ENCODE data around the gene SNCB. TPM values are rescaled to one million over a fixed set of nuclear protein-coding genes. Genes with fewer than 3 reads are reported as not detected.
A peak's percentile ranks its signal among the peaks of the same experiment; 100 is the strongest.

Gene SNCB
- total RNA-seq, 2 donors from 2014 or later, result not detected

DNA sequence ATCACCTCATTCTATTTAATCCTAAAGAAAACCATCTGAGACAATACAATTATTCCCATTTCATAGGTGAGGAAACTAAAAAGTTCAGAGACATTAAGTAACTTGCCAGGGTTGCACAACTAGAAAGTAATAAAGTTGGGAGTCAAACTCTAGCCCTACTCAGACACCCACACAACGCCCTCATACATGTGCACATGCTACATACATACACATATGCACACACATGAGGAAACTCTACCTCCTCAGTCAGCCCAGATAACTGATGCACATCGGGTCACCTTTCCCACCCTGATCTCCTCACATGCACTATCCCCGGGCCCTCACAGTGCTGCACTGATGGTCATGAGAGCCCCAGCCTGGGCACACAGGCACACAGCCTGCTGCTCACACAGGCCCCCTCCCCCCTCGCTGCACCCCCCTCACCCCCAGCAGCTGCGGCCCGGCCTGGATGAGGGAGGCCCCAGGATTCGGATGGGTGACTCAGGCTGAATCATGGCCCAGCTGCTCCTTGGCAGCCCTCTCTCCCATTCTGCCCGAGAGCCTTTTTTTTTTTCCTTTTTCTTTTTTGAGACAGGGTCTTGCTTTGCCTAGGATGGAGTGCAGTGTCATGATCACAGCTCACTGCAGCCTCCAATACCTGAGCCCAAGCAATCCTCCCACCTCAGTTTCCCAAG, 15.4 kb downstream of the SNCB start:
- Histone ChIP-seq H3K4me3 (no peak overlapping the region), H3K36me3 (replicated peaks in 1 of 2; ENCODE audit: insufficient read depth in 1 of 2, low read depth in 2 of 2) (no peaks in the 10 kb centered on the region), H3K27me3 (peaks cover 0 to 12% of the 10 kb centered on the region in 2 donors), H3K9me3 (no peaks in the 10 kb centered on the region), H3K27ac (no peak overlapping the region), H3K4me1 (peaks cover 12% of the 10 kb centered on the region)
- TF ChIP-seq, protein P1, sequence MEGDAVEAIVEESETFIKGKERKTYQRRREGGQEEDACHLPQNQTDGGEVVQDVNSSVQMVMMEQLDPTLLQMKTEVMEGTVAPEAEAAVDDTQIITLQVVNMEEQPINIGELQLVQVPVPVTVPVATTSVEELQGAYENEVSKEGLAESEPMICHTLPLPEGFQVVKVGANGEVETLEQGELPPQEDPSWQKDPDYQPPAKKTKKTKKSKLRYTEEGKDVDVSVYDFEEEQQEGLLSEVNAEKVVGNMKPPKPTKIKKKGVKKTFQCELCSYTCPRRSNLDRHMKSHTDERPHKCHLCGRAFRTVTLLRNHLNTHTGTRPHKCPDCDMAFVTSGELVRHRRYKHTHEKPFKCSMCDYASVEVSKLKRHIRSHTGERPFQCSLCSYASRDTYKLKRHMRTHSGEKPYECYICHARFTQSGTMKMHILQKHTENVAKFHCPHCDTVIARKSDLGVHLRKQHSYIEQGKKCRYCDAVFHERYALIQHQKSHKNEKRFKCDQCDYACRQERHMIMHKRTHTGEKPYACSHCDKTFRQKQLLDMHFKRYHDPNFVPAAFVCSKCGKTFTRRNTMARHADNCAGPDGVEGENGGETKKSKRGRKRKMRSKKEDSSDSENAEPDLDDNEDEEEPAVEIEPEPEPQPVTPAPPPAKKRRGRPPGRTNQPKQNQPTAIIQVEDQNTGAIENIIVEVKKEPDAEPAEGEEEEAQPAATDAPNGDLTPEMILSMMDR (IDR thresholded peaks at IDR 0.05), result no peak
- no peak for TF ChIP-seq POLR2A (IDR thresholded peaks at IDR 0.05)
- WGBS, 2 donors, result 51 to 66% methylated on average over 8 of the region's 8 CpGs
- intact Hi-C loops (cut with DNase I), result no loop called here
- no peak for ATAC-seq
- no peak for DNase-seq

DNA sequence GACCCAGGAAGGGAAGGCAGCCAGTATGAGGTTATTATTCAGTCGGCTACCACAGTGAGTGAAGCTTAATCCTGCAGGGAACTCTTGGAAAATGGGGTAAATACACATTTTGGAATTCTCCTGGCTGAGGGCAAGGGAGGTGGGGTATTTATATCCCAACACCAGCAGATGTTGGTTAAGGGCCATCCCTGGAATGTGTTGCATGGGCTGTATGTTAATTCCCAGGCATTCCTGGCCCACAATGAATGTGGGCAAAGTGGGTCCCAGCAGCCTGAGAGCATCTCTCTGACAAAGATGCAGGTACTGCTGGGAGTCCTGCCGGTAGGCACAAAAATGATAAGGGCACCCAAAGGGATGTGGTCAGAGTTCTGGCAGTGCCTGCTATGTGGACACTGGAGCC, 17.5 kb downstream of the SNCB start:
- no peaks in the 10 kb centered on the region for H3K4me1 ChIP-seq
- H3K4me3 ChIP-seq, result no peak overlapping the region
- intact Hi-C loops (cut with DNase I), result no loop called here
- DNase-seq (no peak), ATAC-seq (no peak)
- no peaks in the 10 kb centered on the region for H3K27me3 ChIP-seq
- H3K9me3 ChIP-seq, result no peaks in the 10 kb centered on the region
- no peak overlapping the region for H3K27ac ChIP-seq
- H3K36me3 ChIP-seq (replicated peaks in 1 of 2; ENCODE audit: insufficient read depth in 1 of 2, low read depth in 2 of 2), result no peaks in the 10 kb centered on the region
- TF ChIP-seq, protein P1 (IDR thresholded peaks at IDR 0.05), result no peak
- no peak for TF ChIP-seq POLR2A (IDR thresholded peaks at IDR 0.05)
- 54 to 57% methylated on average over 2 of the region's 2 CpGs for WGBS, 2 donors

DNA sequence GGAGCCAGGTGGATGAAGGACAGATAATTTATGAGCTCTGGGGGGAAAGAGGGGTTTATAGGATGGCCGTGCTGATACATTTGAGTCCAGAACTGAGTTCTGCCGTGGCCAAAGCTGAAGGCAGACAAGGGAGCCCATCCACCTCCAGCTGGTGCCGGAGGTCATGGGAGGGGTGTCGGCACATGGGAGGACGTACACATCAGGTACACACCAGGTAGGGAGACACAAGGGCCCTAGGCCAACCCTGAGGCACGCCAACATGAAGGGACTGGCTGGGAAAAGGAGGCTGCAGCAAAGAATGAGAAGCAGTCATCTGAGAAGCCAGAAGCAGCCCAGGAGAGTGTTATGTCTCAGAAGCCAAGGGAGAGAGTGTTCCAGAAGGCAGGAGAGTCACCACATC, 18.3 kb downstream of the SNCB start:
- ATAC-seq (no peak), DNase-seq (no peak)
- no peak overlapping the region for H3K4me3 ChIP-seq
- H3K36me3 ChIP-seq (replicated peaks in 1 of 2; ENCODE audit: insufficient read depth in 1 of 2, low read depth in 2 of 2), result no peaks in the 10 kb centered on the region
- TF ChIP-seq POLR2A (IDR thresholded peaks at IDR 0.05), result no peak
- TF ChIP-seq, protein P1 (IDR thresholded peaks at IDR 0.05), result no peak
- H3K9me3 ChIP-seq, result no peaks in the 10 kb centered on the region
- intact Hi-C loops (cut with DNase I), result no loop called here
- no peaks in the 10 kb centered on the region for H3K27me3 ChIP-seq
- no peaks in the 10 kb centered on the region for H3K4me1 ChIP-seq
- no peak overlapping the region for H3K27ac ChIP-seq
- 85 to 86% methylated on average over 6 of the region's 6 CpGs for WGBS, 2 donors

DNA sequence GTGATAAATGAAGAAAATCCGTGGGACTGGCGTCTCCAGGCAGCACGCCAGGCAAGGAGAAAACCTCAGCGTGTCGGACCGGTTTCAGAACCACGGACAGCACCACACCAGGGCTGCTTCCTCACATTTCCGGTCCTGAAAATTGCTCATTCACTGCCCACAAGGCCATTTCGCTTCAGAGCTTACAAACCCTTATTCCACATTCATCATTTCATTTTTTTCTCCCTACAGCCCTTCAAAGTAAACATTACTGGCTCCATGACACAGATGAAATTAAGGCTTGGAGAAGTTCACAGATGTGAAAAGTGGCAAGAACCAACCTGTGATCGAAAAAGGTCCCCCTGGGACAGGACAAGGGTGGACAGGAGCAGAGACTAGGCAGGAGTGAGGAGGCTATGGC, 18.9 kb downstream of the SNCB start:
- no peaks in the 10 kb centered on the region for H3K27me3 ChIP-seq
- no peaks in the 10 kb centered on the region for H3K9me3 ChIP-seq
- H3K4me3 ChIP-seq, result no peak overlapping the region
- DNase-seq (peak; percentile 76 to 82 (median 78)), ATAC-seq (no peak)
- no peaks in the 10 kb centered on the region for H3K36me3 ChIP-seq (replicated peaks in 1 of 2; ENCODE audit: insufficient read depth in 1 of 2, low read depth in 2 of 2)
- intact Hi-C loops (cut with DNase I), result no loop called here
- no peak overlapping the region for H3K27ac ChIP-seq
- no peaks in the 10 kb centered on the region for H3K4me1 ChIP-seq
- WGBS, 2 donors, result 10 to 12% methylated on average over 10 of the region's 10 CpGs
- no peak for TF ChIP-seq POLR2A (IDR thresholded peaks at IDR 0.05)
- TF ChIP-seq, protein P1 (IDR thresholded peaks at IDR 0.05), result no peak

DNA sequence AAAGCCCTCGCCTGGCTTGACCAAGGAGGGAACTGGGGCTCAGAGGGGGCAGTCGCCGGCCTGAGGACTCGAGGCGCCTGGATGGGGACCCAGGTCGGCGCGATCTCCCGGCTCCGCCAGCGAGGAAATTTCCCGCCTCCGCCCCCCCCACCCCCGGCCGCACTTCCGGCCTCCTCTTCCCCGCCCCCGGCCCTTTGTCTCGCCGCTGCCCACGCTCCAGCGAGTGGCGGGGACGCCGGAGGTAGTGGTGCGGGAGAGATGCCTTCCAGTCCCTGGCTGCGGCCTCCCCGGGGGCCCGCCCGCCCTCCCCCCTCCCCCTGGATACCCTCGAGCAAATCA, 19.9 kb downstream of the SNCB start:
- Histone ChIP-seq H3K4me1 (no peaks in the 10 kb centered on the region), H3K27me3 (no peaks in the 10 kb centered on the region), H3K36me3 (replicated peaks in 1 of 2; ENCODE audit: insufficient read depth in 1 of 2, low read depth in 2 of 2) (no peaks in the 10 kb centered on the region), H3K9me3 (no peaks in the 10 kb centered on the region), H3K4me3 (peak overlapping the region in 1 of 2 donors; percentile 48), H3K27ac (no peak overlapping the region)
- DNase-seq (no peak), ATAC-seq (no peak)
- WGBS, 2 donors, result 0 to 1% methylated on average over 4 to 31 of the region's 31 CpGs
- intact Hi-C loops (cut with DNase I), result no loop called here
- TF ChIP-seq, protein P1 (IDR thresholded peaks at IDR 0.05), result no peak
- no peak for TF ChIP-seq POLR2A (IDR thresholded peaks at IDR 0.05)
